ENCODE measurements around the gene DKK3. TPM values are rescaled to one million over a fixed set of nuclear protein-coding genes. Genes with fewer than 3 reads are reported as not detected.

Gene DKK3
- total RNA-seq, 1 donor, result 72.4 TPM

DNA sequence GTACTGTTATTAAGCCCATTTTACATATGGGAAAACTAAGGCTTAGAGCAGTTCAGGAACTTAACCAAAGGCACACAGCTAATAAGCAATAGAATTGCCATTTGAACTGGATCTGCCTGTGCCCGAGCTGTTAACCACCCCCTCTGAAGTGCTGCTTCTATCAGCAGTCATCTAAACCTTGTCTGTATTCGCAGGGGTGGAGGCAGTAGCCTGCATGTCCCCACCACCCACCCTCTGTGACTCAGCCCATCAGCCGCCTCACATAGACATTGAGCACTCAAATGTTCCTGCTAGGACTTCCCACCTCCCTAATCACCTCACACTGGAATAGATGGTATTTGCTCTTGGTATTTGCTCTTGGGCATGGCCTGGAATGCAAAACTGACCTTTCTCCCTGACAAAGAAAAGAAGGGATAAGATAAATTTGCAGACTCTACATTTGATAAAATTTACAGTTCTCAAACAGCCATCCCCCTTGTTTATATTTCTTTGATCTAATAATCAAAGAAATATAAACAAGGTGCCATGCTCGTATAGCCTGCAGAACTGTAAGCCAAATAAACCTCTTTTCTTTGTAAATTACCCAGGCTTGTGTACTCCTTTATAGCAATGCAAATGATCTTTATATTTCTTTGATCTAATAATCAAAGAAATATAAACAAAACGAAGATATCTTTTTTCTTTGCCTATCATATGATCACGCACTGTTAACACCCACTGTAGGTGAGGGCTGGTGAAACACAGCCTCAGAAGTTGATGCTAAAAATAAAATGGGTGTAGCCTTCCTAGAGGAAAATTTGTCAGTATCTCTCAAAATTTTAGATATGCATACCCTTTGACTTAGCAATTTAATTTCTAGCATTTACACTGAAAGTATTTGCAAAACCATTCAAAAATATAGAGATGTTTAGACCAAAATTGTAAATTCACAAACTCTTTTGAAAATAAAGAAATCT lies 15.9 kb downstream of the DKK3 start:
- H3K4me2 ChIP-seq (ENCODE audit: insufficient read depth, low read length), result no peak overlapping the region
- peaks cover 38% of the 10 kb centered on the region for H3K4me1 ChIP-seq (ENCODE audit: insufficient read depth, low read length)
- no peaks in the 10 kb centered on the region for H3K79me2 ChIP-seq (ENCODE audit: insufficient read depth, low read length)
- no peak for TF ChIP-seq CTCF (IDR thresholded peaks at IDR 0.05; ENCODE audit: extremely low read depth, low read depth, low read length)
- H3K27ac ChIP-seq (ENCODE audit: low read depth, low read length), result no peak overlapping the region
- H3K27me3 ChIP-seq (ENCODE audit: insufficient read depth, low read length), result no peaks in the 10 kb centered on the region
- H3K4me3 ChIP-seq (ENCODE audit: insufficient read depth, low read length), result no peak overlapping the region
- no peaks in the 10 kb centered on the region for H4K20me1 ChIP-seq (ENCODE audit: insufficient read depth, low read length)
- no peak overlapping the region for H2AFZ ChIP-seq (ENCODE audit: low read length)
- no peaks in the 10 kb centered on the region for H3K9me3 ChIP-seq (ENCODE audit: low read depth, low read length)
- no peaks in the 10 kb centered on the region for H3K36me3 ChIP-seq (ENCODE audit: insufficient read depth, low read length)
- no peak for DNase-seq (ENCODE audit: insufficient read length, low spot score, missing footprints)

- Histone ChIP-seq H3K4me1 (ENCODE audit: insufficient read depth, low read length) (peaks cover 51% of the 10 kb centered on the region), H3K4me3 (ENCODE audit: insufficient read depth, low read length) (no peak overlapping the region), H2AFZ (ENCODE audit: low read length) (no peak overlapping the region), H3K79me2 (ENCODE audit: insufficient read depth, low read length) (no peaks in the 10 kb centered on the region), H3K9me3 (ENCODE audit: low read depth, low read length) (no peaks in the 10 kb centered on the region), H3K4me2 (ENCODE audit: insufficient read depth, low read length) (no peak overlapping the region), H3K27me3 (ENCODE audit: insufficient read depth, low read length) (no peaks in the 10 kb centered on the region), H3K36me3 (ENCODE audit: insufficient read depth, low read length) (no peaks in the 10 kb centered on the region), H4K20me1 (ENCODE audit: insufficient read depth, low read length) (no peaks in the 10 kb centered on the region), H3K27ac (ENCODE audit: low read depth, low read length) (no peak overlapping the region)
- no peak for TF ChIP-seq CTCF (IDR thresholded peaks at IDR 0.05; ENCODE audit: extremely low read depth, low read depth, low read length)
- no peak for DNase-seq (ENCODE audit: insufficient read length, low spot score, missing footprints)
These were observed 18.4 kb downstream of the DKK3 start for GRCh38 chr11:11989774-11990744.

- no peaks in the 10 kb centered on the region for H3K9me3 ChIP-seq (ENCODE audit: low read depth, low read length)
- no peaks in the 10 kb centered on the region for H3K27me3 ChIP-seq (ENCODE audit: insufficient read depth, low read length)
- no peak for TF ChIP-seq CTCF (IDR thresholded peaks at IDR 0.05; ENCODE audit: extremely low read depth, low read depth, low read length)
- no peak for DNase-seq (ENCODE audit: insufficient read length, low spot score, missing footprints)
- no peaks in the 10 kb centered on the region for H3K36me3 ChIP-seq (ENCODE audit: insufficient read depth, low read length)
- H3K4me3 ChIP-seq (ENCODE audit: insufficient read depth, low read length), result no peak overlapping the region
- H3K4me1 ChIP-seq (ENCODE audit: insufficient read depth, low read length), result peaks cover 57% of the 10 kb centered on the region
- H2AFZ ChIP-seq (ENCODE audit: low read length), result peak overlapping the region; percentile 88
- no peaks in the 10 kb centered on the region for H3K79me2 ChIP-seq (ENCODE audit: insufficient read depth, low read length)
- H4K20me1 ChIP-seq (ENCODE audit: insufficient read depth, low read length), result no peaks in the 10 kb centered on the region
- H3K27ac ChIP-seq (ENCODE audit: low read depth, low read length), result peak overlapping the region; percentile 74
- no peak overlapping the region for H3K4me2 ChIP-seq (ENCODE audit: insufficient read depth, low read length)
These were observed 19.7 kb downstream of the DKK3 start for GRCh38 chr11:11988681-11989261.

Data from osteoblast (primary cell).